ENCODE results near the gene MIPEP. TPM values are rescaled to one million over a fixed set of nuclear protein-coding genes. Genes with fewer than 3 reads are reported as not detected.
"Not testable (repeated sequence)": the region's sequence is repeated elsewhere in the genome, so short reads cannot be mapped to it uniquely, and the experiment has no call there.

MIPEP gene
- total RNA-seq, 4 donors from 2014 or later = 9.2 to 21.4 (median 18.3) TPM

DNA sequence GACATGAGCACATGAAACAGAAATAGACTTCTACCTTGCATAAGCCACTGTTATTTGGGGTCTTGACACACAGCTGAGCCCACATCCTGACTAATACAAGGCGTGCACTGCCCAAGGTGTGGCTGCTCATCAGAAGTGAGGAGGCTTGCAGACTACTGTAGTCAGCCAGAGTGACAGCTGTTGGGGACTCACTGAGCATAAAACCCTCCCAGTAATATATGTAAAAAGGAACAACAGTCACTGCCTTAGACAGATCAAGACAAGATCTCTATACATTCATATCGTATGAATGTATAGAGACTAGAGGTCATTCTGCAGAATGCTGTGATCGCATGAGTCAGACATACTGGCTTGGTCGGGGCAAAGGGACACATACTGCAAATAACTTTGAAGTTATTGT is 12.2 kb upstream of the MIPEP start:
- TF ChIP-seq CTCF (IDR thresholded peaks at IDR 0.05; ENCODE audit: low read depth) = no peak

DNA sequence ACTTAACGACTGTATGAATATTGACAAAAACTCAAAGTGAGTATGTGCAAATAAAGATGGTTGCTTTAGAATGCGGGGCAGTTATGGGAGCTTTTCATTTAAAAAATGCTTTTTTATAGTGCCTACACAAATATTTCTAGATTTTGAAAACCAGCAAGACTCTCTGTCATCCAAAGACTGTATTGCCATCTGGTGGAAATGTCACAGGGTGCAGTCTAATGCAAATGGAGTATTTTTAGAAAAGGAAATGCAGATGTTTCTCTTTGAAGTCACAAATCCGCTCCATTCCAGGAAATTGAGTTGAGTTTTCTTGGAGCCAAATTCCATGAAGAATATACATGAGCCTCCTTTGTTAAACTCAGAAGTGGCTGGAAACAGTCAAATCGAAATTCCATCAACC is 10.4 kb upstream of the MIPEP start:
- TF ChIP-seq CTCF (IDR thresholded peaks at IDR 0.05; ENCODE audit: low read depth) = no peak

DNA sequence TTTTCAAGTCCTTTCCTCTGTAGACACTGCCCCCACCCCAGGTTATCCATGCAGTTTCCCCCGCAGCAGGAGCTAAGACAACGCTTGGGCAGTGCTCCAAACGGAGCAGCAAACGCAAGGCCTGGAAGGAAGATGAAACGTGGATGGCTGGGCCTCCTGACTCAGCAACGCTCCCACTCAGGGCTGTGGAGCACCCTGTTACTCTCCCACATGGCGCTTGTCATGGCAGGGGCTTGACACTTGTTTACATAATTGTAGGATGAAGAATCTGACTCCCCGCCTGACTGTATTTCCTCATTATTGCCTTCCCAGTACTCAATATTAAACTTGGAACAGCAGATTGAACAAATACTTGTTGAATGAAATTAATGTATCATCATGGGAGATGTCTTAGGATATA is 8.9 kb upstream of the MIPEP start:
- TF ChIP-seq CTCF (IDR thresholded peaks at IDR 0.05; ENCODE audit: low read depth) = no peak

DNA sequence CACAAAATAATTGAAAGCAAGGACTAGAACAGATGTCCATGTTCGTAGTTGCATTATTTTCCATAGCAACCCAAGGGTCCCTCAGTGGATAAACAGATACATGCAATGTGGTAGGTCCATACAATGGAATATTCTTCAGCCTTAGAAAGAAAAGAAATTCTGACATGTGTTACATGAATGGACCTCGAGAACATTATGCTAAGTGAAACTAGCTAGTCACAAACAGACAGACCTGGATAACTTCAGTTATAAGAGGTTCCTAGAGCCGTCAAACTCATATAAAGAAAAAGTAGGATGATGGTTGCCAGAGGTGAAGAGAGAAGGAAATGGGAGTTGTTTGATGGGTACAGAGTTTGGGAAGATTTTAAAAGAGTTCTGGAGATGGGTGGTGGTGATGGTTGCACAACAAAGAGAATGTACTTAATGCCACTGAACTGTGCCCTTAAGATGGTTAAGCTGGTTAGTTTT is 8.3 kb upstream of the MIPEP start, which contains the start of gene C1QTNF9B:
C1QTNF9B (minus strand) TSS at position 51 of the 468 bp plus-strand sequence.
- not testable (repeated sequence) for TF ChIP-seq CTCF (IDR thresholded peaks at IDR 0.05; ENCODE audit: low read depth)

- TF ChIP-seq CTCF (IDR thresholded peaks at IDR 0.05; ENCODE audit: low read depth) = no peak
Observed at GRCh38 chr13:23889615-23890607, 711 bp upstream of the MIPEP start.

GRCh38 chr13:23883255-23883654 is 5.9 kb downstream of the MIPEP start:
- TF ChIP-seq CTCF (IDR thresholded peaks at IDR 0.05; ENCODE audit: low read depth) = no peak

DNA sequence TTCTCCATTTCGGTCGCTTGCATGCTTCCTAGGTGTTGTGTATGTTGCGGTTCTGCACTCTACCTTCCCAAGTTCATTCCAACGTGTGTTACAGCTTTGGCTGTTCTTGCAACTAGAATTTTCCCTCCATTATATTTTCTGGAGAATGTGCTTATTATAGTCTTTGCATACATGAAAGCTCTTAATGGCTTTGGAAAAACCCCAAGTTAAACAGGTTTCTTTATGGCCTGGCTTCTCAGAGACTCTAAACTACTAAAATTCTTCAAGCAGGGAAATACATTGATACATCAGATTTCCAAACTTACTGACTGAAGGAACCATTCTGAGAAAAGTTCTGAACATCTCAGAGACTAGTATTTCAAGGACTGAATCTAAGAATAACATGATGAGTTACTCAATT is 11.9 kb downstream of the MIPEP start:
- TF ChIP-seq CTCF (IDR thresholded peaks at IDR 0.05; ENCODE audit: low read depth) = no peak

All from subcutaneous adipose tissue (tissue), 4 donors.